Peyer's patch (tissue), 4 donors: ENCODE data around the gene MGAT4C.

Experiments used
- POLR2A ChIP-seq, 2 donors: fragments of 450-650 bp; IDR thresholded peaks; one replicate each; pipeline ENCODE4 v1.5.1; 2017; ENCODE audit warnings: antibody characterized with exemption in 2 of 2, mild to moderate bottlenecking in 2 of 2, moderate library complexity in 2 of 2
- TF ChIP-seq, protein P1 (sequence below), 6 experiments: fragments of 450-650 bp in 4 of 6; fragments of 200-600 bp in 2 of 6; sonication (generic) in 1 of 6; IDR thresholded peaks; one replicate each; pipeline ENCODE4 v1.5.1; 2017 to 2019; ENCODE audit warnings: antibody characterized with exemption in 6 of 6, mild to moderate bottlenecking in 3 of 6, moderate library complexity in 1 of 6

DNA sequence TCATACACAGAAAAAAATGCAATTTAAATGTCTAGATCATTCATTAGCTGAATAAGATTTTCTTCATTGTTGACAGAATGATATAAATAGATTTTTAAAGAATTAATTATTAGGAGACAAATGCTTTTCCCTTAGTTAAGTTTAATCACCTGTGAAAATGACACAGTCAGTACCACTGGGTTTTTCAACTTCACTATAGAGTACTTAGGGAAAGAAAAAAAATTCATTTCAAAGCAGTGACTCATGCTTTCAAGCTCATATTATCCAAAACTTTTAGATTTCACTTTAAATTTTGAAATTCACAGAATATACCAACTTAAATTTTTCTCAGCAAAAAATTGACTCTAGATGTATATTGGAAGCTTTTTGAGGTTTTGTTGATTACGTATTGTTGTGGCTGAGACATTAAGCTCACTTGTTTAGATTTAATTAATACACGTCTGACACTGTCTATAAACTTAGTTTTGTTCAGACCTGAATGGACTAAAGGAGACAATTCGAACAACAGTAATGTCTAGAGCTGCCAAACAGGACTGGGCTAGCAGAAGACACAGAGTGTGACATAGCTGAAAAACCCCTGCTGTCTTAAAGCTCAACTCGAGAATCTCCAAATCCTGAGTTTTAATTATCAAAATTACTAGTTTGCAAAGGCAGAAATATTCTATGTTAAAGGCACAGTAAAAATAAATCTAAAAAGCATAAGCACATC, 1.6 kb downstream of the MGAT4C start:
- TF ChIP-seq POLR2A (IDR thresholded peaks at IDR 0.05), result no peak
- TF ChIP-seq, protein P1, sequence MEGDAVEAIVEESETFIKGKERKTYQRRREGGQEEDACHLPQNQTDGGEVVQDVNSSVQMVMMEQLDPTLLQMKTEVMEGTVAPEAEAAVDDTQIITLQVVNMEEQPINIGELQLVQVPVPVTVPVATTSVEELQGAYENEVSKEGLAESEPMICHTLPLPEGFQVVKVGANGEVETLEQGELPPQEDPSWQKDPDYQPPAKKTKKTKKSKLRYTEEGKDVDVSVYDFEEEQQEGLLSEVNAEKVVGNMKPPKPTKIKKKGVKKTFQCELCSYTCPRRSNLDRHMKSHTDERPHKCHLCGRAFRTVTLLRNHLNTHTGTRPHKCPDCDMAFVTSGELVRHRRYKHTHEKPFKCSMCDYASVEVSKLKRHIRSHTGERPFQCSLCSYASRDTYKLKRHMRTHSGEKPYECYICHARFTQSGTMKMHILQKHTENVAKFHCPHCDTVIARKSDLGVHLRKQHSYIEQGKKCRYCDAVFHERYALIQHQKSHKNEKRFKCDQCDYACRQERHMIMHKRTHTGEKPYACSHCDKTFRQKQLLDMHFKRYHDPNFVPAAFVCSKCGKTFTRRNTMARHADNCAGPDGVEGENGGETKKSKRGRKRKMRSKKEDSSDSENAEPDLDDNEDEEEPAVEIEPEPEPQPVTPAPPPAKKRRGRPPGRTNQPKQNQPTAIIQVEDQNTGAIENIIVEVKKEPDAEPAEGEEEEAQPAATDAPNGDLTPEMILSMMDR (IDR thresholded peaks at IDR 0.05), result no peak
